ENCODE data around the gene TENM4.

TENM4 gene

DNA sequence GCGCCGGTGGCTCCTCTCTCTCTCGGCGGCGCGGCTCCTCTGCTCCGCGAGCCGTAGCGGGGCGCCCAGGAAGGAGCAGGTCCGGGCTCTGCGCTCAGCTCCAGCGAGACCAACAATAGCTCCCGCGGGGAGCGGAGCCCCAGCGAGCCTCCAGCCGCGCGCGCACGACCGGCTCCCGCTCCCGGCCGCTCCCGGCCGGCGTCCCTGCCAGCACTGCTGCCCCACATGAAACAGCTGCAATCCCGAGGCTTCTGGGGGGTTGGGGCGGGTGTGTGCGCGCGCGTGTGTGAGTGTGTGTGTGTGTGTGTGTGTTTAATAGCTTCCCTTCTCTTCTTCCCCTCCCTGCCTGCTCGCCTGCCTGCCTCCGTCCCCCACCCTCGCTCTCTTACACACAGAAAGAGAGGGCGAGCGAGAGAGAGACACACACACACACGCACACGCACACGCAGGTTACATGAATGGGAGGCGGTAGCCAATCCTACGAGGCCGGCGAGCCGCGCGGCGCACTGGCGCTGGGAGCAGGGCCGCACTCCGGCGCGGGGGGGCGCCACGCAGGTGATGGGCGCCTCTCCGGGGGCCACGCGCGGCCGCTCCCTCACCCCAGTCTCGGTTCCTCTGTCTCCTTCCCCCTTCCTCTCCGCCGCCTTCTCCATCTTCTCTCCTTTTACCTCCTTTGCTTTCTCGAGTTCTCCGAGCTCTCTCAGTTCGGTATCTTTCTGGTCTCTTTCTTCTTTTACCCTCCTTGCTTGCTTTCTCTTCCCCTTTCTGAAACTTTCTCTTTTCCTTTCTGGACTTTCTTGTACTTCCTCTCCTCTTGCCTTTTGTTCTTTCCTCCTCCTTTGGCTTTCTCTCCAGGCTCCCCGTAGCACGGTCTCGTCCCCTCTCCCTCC, at the start of gene TENM4:
Gene TENM4 (minus strand): TSS at position 460 of the 890 bp plus-strand sequence. CDS start 371,086 bp downstream, outside the sequence.
- peak; percentile 88 for DNase-seq

DNA sequence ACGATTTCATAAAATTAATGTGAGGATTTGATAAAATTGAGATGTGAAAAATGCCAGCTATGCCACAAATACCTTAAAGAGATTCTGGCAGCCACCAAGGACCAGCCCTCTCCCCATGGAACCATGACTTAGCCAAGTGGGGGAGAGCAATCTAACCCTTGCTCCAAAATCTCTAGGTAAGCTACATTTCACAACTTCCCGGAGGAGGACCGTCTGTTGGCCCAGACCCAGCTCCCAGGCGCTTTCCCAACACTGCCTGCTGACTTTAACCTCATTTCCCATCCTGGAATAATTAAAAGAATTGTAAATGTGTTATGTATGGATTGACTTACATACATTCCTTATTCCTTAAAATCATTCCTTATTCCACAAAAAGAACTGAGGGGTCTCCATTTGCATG, 47.5 kb upstream of the TENM4 start:
- peak; percentile 20 for DNase-seq

DNA sequence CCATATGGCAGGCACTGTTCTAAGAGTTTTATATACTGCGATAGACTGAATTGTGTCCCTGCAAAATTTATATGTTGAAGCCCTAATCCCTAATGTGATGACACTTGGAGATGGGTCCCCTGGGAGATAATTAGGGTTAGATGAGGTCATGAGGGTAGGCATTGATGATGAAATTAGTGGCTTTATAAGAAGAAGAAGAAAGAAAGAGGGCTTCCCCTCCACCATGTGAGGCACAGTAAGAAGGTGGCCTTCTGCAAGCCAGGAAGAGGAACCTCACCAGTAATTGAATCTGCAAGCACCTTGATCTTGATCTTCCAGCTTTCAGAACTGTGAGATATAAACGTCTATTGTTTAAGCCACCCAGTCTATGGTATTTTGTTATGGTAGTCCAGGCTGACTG, 46.6 kb upstream of the TENM4 start:
- no peak for DNase-seq

DNA sequence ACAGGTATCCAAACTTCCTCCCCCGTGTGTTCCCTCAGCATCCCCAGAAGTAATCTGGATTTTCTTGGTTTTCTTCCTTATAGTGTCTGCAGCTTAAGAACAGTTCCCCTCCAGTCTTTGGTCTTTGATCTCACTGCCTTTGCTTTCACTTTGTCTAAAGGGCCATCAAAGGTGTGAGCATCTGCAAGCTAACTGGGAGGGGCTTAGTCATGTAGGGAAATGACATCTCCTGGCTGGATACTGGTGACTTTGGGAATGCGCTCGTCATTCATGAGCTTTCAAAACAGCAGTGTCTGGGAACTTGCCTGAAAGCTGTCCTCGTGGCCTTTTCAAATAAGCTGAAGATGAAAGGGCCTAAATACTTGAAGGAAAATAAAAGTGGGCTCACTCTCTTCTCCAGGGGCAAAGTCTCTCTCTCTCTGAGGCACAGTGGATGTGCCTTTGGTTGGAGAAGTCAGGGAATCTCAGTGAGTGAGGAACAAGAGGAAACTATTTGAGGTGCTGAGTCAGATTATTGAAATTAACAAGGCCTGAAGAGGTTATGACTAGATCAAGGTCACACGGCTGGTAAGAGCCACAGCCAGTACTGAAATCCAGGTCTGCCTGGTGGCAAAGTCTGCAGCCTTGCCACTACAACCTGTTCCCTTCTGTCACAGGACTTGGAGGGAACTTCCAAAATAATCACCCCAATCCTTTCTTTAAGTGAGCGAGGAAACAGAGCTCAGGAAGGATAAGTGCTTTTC, 45.6 kb upstream of the TENM4 start:
- no peak for DNase-seq

DNA sequence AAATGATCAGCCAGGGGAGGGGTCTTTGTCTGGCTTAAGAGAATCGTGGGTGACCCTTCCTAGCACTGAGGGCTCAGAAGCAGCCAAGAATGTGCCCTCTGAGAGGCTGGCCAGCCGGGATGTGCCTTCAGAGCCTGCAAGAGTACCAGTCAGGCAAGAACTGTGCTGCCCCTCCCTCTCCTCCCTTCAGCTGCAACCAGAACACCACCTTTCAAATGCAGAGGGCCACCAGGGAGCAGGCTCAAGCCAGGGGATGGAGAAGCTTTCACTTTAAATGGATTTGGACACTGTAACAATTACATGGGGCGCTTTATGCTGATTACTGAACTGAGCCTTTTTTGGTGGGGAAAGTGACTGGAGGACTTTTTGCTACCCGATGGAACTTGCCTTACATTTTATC, 44.9 kb upstream of the TENM4 start:
- DNase-seq = no peak

DNA sequence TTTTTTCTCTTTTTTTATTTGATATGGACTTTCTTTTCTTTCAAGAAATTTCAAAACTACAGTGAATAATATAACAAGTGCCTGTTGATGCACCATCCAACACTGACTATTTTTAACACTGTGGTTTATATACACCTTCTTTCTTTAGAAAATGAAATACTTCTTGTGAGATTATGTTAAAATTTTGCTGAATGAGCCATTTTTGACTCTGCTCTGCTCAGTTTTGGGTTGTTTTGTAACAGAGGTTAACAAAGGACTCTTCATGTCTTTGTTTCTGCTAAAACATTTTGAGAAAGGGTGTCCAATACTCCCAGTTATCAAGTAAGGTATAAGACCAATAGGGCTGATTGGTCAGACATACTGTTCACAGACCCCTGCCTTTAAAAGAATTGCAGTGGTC, 44.0 kb upstream of the TENM4 start:
- DNase-seq = no peak

DNA sequence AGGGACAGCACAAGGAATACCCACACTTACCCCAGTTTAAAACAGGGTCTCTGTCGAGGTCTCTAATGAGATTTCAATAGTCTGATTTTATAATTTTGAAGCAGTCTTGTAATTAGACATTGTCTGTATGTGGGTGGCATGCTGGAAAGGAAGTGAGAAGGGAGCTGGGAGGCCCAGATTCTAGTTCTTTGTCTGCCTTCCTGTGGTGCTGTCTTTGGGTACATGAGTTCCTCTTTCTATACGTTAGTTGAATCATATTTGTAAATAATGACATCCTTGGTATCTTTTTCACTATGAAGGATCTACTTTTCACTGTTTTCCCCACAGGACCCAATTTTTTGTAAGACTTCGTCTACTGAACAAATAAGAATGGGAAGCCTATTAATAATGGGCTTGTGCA, 42.0 kb upstream of the TENM4 start:
- DNase-seq = no peak

DNA sequence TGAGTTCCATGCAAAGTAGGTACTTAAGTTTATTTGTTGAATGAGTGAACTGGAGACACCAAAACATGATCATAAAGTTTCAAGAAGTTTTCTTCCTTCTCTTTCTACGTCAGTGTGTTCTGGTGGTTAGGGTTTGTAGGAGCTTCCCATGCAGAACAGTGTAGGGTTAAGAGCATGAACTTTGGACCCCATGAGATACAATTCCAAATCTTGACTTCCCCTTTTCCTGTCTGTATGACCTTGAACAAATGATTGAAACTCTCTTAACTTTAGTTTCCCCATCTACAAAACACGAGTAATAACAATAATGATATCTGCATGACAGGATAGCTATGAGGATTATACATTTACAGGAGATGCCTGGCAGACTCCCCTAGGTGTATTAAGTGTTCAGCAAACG, 41.0 kb upstream of the TENM4 start:
- no peak for DNase-seq

DNA sequence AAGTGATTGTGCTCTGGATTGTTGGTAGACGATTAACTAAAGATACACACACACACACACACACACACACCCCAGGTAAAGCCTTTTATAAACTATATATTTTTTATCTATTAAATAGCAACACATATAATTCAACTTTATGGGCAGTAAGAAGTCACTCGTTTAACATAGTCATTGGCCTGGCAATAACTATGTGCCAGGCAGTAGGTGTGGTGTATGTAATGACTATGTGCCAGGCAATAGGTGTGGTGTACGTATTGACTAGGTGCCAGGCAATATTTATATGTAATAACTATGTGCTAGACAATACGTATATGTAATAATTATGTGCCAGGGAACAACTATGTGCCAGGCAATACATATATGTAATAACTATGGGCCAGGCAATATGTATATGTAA, 40.0 kb upstream of the TENM4 start:
- DNase-seq = no peak

DNA sequence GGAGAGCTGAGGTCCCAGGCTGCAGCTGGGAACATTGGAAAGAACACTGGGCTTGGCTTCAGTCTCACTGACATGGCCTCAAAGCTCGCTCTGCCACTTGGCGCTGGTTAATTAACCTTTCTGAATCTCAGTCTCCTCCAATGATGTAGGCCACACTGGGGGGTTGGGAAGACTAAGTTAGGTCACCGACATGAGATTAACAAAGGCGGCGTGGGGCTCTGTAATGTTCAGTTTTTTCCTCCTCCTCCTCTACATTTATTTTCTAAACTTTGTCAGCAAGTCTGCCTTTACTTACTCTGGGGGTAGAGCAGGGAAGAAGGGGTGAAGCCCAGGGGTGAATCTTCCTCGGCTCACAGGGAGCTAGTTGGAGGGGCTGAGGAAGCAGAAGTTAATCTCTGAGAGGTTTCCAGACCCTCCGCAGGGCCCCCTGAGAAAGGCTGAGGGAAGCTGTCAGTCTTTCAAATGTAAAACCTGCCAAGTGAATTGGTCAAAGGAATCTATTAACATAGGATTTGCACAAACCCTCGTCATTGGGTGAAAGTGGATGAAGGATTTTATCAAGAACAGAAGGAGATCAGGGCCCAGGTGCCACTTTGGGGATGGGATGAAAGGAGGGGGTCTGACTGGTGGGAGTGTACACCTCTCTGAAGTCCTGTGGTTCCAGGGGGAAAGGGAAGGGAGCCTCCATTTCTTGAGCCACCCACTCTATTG, 32.1 kb upstream of the TENM4 start:
- no peak for DNase-seq

DNA sequence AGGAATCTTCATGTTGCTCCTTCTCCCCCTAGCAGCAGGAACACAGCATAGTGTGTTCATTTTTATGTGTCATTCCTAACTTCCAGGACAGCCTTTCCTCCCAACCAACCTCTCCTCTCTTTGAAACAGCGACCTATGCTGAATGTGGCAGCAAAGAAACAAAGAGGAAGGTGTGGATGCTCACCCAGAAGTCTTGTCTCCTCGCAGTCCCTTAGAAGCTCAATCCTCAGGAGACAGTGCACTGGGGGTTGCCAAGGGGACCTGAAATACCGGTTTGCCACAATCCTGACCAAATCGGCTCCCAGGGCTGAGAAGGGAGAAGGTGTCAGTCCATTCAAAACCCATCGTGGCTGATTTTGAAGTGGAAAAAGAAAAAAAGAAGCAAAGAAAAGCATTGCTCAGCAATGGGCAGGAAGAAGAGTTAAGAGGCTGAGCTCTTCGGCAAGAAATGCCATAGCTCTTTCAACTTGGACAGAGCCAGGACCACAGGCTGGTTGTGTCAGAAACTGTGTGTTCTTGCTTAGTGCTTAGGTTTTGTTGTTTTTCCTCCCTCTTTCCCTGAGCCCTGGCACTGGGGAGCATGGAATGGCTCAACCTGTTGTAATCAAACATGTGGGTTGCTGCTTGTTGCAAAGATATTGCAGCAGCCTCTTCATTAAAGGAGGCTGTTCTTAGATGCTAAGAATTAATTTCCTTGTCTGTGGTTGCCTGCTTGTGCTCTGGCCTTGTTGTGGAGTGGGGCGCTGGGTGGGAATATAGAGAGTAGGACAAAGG, 30.4 kb upstream of the TENM4 start:
- DNase-seq = no peak

DNA sequence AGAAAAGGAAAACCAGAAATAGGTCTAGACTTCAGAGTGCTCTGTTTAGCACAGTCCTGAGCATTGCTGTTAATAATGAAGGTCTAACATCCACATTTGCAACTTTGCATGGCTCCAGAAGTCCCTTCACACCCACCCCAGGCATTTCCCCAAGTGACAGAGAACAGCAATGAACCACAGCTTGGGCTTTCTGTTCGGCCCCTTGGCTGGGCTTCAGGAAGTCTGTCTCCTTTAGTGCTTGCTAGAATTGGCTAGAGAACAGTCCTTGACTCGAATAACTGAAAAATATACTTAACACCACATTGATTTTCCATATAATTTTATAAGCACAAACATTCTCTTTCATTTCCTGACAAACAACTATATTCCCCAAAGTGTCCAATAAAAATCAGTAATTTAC, 29.3 kb upstream of the TENM4 start:
- DNase-seq = no peak

DNA sequence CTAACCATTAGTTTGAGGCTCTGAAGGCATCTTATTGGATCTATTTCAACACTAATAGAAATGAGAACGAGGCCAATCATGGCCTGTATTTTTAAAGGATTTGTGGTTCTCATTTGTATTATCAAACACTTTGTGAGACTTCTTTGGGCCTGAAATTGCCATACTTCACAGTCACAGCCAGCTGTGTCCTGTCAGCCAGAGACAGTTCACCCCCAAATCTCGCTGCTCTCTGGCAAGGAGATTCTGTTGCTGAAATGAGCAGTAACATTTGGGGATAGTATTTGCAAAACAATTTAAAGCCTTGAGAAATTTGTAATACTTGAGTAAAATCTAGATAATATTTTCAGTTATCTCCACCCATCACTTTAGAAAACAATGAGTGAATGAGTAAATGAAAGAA, 26.9 kb upstream of the TENM4 start:
- no peak for DNase-seq

DNA sequence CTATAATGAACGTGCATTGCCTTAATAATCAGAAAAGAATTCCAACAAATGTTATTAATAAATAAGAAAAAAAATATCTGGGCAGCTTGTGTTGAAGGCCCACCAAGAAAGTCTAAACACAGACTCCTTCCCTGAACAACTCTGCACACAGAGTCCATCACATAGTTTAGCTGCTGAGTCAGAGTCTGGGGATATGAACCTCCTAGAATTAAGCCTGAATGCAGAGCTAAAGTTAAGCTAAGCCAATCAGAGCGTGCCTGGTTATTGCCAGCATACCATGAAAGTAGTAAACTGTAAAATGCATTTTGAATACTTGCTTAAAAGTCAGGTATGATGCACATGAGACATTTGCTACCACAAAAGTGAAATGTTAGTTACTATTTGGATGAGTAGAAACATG, 25.6 kb upstream of the TENM4 start:
- peak; percentile 84 for DNase-seq

DNA sequence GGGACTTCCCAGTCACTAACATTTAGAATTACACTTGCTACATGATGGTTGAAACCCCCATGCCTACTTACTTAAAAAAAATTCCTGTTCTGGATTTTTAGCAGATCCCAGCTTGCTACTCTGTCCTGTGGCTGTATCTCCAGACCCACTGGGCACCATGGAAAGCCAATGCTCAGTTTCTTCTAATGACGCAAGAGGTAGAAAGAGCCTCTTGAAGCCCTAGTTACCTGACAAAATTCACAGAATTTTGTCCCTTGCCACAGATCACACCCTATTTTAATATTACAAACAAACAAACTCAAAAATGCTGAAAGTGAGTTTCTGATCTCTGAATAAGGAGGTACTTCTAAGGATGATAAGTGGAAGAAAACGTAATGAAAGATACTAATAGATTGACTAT, 24.3 kb upstream of the TENM4 start:
- no peak for DNase-seq

DNA sequence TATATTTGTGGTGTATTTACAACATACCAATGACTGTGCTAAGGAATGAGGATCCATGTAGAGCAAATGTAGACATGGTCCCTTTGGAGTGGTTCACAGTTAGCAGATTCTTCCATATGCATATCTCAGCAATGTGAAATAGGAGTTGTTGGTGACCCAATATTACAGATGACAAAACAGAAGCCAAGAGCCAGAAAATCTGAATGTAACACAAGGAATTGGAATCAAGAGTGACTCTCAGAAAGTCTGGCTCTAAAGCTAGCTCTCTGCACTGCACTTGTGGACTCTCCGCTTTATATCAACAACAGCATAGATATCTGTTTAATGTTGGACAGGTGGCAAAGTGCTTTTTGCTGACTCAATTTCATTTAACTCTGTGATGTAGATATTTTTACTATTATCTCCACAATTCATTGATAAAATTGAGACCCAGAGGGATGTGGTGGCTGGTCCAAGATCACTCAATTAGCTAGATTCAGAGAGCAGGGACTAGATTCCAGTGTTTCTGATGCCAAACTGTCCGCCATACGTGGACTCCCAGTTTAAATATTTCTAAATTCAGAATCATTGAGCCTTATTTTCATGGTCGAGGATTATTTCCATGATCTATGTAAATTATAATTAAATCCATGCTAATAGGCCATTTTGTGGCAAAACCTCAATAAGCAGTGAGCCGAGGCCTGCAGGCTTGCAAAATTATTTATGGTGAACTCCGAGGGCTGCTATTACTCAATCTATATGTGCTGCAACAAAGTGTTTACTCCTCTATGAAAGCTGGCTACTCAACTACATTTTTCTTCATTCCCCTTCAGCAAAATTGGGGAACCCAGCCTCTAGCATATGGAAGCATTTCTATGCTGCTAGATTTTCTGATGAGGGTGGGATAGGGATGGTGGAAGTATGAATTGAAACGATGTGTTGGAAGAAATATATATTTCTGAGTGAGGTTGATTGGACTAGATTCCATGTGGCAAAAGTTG, 21.1 kb upstream of the TENM4 start:
- no peak for DNase-seq

DNA sequence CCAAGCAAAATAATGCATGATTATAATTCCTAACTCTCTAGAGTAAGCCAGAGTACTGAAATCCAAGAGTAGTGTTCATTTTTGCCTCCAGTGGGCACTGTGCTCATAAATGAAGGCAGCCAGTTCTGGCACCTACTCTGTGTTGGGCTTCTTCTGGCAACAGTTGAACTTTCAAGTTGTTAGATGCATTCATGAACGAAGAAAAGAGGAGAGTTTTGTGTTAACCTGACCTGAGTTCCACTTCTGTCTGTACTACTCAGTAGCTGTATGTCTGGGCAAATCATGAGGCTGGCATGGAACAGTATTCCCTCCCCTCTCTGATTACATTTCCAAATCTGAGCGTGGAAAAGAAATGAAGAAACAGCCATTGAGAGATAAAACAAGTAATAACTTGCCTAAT, 20.3 kb upstream of the TENM4 start:
- DNase-seq = peak; percentile 49

DNA sequence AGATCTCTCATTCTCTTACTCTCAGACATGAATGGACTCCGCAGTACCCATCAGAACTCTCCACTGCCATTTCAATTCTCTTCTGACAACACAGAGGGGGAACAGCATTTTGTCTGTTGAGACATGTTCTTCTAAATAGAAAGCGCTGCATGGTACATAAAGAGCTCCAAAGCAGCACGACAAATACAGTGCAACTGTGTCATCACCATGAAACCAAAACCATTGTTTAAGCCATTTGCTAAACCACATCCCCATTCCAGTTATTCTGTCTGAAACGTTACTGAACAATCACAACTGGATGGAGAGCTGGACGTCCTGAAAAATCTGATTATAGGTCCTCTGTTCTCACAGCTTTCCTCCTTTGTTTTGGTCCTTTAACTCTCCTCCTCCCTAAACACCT, 17.9 kb upstream of the TENM4 start:
- DNase-seq = no peak

DNA sequence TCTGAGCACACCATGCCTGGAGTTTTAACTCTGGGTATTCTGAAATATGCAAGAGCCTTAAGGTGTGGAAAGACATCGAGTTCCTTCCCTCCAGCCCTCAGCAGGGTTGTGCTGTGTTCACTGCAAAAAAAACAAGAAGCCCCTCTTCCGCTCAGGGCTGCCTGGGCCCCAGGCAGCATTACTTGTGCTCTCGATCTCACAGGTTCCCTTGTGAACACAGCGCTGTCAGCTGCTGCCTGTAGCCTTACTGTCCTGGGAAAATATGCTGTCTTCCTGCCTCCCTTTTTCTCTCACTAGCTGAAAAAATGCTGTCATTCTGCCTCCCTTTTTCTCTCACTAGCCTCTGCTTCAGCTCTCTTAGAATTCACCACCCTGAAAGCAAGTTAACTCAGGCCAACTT, 15.7 kb upstream of the TENM4 start:
- DNase-seq = no peak

DNA sequence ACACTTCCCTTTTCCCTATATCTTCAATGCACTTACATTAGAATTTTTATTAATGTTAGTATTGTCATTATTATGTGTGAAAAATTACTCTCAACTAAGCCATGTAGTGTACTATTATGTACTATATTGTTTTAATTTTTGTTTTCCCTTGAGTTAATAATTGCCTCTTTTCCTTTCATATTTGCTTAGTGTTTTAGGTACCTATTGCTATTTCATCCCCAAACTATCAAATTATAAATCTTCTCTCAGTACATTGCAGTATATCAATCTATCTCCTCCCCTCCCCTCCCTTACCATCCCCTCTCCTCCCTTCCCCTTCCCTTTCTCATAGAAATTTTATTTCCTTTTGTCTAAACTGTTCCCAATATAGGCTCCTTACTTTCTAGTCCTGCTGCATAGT, 12.8 kb upstream of the TENM4 start:
- no peak for DNase-seq

DNA sequence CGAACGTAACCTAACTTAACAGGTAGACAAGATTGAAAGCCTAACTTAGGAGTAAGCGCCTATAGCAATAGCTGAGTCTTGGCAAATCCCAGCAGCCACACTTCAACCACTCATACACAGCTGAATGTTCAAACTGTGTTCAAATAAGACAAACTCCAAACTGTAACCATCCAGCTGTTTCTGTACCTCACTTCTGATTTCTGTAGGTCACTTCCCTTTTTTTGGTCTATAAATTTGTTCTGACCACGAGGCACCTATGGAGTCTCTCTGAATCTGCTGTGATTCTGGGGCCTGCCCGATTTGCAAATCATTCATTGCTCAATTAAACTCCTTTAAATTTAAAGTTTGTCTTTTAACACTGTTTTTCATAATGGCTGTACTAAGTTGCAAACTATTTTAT, 8.2 kb upstream of the TENM4 start:
- DNase-seq = no peak

Measured in fibroblast of skin of right biceps (primary cell).